Activated T-cell treated with anti-CD3 and anti-CD28 coated beads for 24 hours (primary cell): ENCODE data around the gene MYO3A.
"Not testable (repeated sequence)": the region's sequence is repeated elsewhere in the genome, so short reads cannot be mapped to it uniquely, and the experiment has no call there.

Source experiments
- DNase-seq: peaks from one replicate; pipeline ENCODE4 v3.0.0-alpha.2; 2020; ENCODE audit warnings: low read depth

Gene MYO3A

DNA sequence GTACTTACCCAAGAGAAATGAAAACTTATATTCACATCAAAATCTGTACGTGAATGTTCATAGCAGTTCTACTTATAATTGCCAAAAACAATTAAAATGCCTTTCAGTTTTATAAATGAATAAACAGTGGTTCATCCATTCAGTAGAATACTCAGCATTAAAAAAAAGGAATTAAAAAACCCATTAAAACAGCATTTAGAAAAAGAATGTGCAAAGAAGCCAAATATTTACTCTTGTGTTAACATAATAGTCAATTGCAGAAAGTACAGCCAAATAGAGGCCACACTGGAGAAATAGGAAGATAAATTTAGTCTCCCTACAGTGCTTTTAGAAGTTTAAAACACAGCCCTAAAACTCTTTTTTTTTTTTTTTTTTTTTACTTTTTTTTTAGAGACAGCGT, 54.6 kb downstream of the MYO3A start:
- no peak for DNase-seq

DNA sequence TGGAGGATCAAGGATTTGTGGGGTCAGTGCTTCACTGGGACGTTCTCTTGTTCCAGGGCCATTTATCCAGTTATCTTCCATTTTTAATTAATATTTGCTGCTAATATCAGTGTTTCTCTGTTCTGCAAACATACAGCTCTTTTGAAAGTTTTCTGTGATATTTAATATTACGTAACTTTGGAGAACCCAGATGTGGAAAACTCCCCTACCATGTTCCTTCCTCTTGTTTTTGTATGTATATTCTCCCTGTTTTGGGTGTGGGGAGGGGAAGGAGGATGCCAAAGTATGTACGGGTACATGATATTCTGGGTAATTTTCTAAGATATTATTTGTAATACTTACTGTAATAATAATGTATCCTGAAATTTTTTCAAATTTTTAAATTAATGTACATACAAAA, 55.9 kb downstream of the MYO3A start:
- no peak for DNase-seq

- no peak for DNase-seq
These were observed 65.4 kb downstream of the MYO3A start for GRCh38 chr10:25999295-25999981.

- DNase-seq: no peak
These were observed 66.9 kb downstream of the MYO3A start for GRCh38 chr10:26000971-26001370.

- DNase-seq: not testable (repeated sequence)
These were observed 68.4 kb downstream of the MYO3A start for GRCh38 chr10:26002466-26002865.

GRCh38 chr10:26015092-26015491, 81.1 kb downstream of the MYO3A start:
- no peak for DNase-seq

- no peak for DNase-seq
These were observed 88.8 kb downstream of the MYO3A start for GRCh38 chr10:26022831-26023230.

- DNase-seq: no peak
These were observed 90.3 kb downstream of the MYO3A start for GRCh38 chr10:26024303-26024702.

DNA sequence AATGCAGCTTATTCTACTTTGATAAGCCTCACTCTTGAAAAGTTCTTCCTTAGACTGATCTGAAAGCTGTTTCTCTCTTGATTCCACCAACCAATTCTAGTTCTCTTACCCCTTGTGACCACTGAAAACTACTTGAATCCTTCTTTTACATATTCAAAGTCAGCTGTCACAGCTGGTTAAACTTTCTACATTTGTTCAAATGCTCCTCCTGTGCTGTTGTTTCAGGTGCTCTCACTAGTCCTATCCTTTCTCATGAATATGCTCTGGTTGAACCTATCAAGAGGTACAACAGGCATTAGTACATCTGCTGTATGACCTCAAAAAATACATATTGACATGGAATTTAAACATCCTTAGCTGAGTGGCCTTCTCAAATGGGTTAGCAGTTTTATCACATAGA, 91.5 kb downstream of the MYO3A start:
- DNase-seq: no peak

DNA sequence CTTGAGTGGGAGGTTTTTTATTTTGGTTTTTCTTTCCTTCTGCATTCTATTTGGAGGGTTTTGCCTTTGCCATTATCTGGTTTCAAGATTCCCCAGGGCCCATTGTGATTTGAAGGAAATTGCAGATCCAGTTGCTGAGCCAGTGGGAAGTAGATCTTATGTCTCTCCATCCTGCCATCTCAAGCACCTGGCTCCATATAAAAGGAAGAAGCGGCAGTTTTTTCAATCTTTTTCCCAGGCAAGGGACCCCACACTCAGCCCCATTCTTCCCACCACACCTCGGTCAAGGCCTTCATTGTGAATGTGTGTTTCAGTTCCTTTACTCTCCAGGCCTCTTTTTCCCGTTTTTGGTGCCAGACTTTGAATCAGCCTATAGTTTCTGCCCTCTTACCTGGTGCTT, 95.8 kb downstream of the MYO3A start:
- no peak for DNase-seq

GRCh38 chr10:26031300-26031699, 97.3 kb downstream of the MYO3A start:
- DNase-seq: no peak

DNA sequence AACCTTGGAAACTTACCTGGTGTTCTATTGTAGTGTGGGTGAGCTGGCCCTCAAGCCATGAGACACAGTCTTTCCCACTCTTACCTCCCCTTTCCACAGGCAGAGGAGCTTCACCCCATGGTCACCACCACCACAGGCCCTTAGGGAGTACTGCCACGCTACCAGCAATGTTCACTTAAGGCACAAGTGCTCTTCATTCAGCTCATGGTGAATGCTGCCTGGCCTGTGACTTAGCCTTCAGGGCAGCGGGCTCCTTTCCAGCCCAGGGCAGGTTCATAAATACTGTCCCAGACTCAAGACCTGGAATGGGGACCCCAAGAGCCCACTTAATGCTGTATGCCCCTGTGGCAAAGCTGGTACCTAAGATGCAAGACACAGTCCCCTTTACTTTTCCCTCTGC, 109.4 kb downstream of the MYO3A start:
- DNase-seq: no peak

DNA sequence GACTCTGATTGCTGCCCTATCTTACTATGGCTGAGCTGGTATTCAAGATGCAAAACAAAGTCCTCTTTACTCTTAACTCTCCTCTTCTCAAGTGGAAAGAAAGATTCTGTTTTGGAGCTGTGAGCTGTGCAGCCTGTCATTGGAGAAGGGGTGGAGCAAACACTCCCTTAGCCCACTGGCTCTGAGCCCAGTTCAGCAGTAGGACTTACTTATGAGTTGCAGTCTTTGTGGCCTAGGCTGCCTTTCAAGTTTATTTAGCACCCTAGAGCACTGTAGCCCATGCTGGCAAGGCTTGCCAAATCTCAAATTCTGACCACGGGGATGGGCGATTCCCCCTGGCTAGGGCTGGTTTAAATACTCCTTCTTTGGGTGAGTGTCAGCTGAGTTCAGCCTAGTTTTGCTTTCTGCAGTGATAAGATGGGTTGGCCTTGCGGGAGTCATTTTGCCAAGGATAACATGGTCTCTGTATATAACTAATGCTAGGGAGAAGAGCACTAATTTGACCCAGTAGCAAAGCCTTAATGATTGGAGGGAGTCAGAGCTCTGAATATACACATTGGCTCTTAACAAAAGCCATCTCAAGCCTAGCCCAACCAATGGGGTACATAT, 110.2 kb downstream of the MYO3A start:
- no peak for DNase-seq

DNA sequence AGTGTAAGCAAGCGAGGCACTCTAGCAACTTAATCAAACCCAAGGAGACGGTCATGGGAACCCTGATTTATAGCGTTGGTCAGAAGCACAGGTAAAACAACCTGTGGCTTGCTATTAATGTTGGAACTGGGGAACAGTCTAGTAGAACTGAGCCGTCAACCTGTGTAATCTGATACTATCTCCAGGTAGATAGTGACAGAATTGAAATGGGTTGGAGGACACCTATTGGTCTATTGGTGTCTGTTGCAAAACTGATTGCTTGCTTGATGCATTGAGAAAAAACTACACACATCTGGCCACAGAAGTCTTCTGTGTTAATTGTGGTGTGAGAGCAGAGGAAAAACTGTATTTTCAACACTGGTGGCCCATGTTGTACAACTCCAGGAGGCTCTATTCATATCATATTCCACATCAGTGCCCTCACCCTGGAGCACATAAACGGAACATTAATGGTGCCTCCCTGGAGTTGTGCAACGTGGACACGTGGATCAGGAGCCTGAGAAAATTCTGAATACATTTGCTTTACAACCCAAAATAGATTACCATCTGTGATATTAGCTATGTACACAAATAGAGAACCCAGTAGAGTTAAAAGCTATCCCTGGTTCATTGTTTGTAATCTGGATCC, 112.2 kb downstream of the MYO3A start:
- no peak for DNase-seq

DNA sequence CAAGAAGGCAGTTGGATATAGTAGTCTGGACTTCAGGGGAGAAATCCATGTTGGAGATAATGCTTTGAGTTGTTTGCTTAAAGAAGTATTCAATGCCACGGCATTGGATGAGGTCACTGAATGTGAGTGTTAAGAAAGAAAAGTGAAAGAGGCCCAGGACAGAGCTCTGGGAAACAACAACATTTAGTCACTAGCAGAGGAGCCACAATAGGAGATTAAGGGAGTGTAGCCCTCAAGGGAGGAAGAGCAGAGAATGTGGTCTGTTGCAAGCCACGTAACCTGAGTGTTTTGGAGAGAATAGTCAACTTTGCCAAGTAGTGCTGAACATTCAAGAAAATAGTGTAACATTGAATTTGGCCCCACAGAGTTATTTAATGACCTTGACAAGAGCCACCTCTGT, 114.7 kb downstream of the MYO3A start:
- no peak for DNase-seq

- DNase-seq: no peak
These were observed 118.3 kb downstream of the MYO3A start for GRCh38 chr10:26052326-26052725.

DNA sequence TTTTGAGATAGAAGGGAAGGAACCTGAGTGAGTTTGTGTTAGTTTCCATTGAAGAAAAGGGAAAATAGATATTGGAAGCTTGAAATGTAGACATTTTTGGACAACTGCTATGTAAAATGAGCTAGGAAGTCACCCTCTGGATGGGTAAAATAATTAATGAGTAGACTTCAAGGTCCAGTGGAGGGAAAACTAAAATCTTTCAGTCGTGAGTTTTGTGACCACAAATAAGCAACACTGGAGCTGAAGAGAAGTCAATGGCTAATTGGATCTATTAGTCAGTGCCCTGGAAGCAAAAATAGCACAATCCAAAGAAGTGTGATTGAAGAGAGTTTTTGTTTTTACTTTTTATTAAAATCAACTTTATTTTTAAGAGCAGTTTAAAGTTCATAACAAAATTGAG, 123.4 kb downstream of the MYO3A start:
- no peak for DNase-seq

- DNase-seq: no peak
These were observed 130.1 kb downstream of the MYO3A start for GRCh38 chr10:26064106-26064505.

DNA sequence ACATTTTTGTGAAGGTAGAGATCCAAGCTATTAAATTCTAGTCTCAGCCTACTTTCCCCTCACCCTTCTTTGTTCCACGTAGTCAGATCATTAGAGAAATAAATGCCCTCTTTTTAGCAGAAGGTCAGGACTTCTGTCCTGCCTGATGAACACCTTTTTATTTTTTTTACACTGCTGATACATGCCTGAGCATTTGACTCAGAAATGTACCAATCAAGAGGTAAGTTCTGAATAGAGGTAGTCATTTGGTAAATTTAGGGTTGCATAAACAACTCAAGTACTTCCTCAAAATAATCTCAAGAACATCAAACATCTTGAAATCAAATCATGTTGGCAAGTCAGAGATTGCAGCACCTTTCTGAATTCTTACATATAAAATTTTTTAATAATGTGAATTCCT, 133.7 kb downstream of the MYO3A start:
- no peak for DNase-seq

DNA sequence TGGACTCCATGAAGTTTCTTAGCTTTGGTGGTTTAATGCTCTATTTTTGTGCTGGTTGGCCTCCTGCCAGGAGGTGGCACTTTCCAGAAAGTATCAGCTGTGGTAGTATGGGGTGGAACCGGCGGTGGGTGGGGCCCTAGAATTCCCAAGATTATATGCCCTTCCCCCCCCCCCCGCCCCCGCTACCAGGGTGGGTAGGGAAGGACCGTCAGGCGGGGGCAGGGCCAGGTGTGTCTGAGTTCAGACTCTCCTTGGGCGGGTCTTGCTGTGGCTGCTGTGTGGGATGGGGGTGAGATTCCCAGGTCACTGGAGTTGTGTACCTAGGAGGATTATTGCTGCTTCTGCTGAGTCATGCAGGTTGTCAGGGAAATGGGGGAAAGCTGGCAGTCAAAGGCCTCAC, 146.9 kb downstream of the MYO3A start:
- DNase-seq: not testable (repeated sequence)

- DNase-seq: no peak
These were observed 147.4 kb downstream of the MYO3A start for GRCh38 chr10:26081459-26081858.

- DNase-seq: no peak
These were observed 151.5 kb downstream of the MYO3A start for GRCh38 chr10:26085549-26085948.

DNA sequence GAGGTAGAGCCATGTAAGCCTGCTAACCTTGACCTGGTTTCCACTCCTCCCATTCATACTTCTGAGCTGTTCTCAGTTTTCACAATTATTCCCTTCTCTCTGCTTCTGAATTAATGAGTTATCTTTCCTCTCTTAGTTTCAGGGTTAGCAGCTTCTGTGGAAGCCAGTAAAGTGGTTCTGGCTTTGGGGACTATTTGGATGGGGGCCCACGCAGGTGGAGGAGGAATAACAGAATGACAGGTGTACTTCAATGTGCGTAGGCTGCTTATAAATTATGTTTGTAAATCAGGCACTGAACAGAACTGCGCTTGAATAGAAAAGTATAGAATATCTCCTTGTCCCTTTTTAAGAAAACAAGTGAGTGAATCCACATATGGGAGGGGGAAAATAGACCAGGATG, 153.6 kb downstream of the MYO3A start:
- no peak for DNase-seq

GRCh38 chr10:26090026-26090425, 156.0 kb downstream of the MYO3A start:
- DNase-seq: no peak
